Neural cell (in vitro differentiated cells): ENCODE measurements around the gene SVBP.

Experiments used
- EP300 ChIP-seq: fragments of 450-650 bp; conservative IDR thresholded peaks from 2 replicates; pipeline ENCODE4 v1.6.1; 2014; ENCODE audit warnings: antibody characterized with exemption, mild to moderate bottlenecking, moderate library complexity; ENCODE audit not compliant: poor library complexity, severe bottlenecking
- POLR2AphosphoS5 ChIP-seq: IDR thresholded peaks from 2 replicates; pipeline ENCODE4 v1.6.1; 2012
- RAD21 ChIP-seq: fragments of 450-650 bp; conservative IDR thresholded peaks from 2 replicates; pipeline ENCODE4 v1.6.1; 2014; ENCODE audit warnings: antibody characterized with exemption, mild to moderate bottlenecking, moderate library complexity

DNA sequence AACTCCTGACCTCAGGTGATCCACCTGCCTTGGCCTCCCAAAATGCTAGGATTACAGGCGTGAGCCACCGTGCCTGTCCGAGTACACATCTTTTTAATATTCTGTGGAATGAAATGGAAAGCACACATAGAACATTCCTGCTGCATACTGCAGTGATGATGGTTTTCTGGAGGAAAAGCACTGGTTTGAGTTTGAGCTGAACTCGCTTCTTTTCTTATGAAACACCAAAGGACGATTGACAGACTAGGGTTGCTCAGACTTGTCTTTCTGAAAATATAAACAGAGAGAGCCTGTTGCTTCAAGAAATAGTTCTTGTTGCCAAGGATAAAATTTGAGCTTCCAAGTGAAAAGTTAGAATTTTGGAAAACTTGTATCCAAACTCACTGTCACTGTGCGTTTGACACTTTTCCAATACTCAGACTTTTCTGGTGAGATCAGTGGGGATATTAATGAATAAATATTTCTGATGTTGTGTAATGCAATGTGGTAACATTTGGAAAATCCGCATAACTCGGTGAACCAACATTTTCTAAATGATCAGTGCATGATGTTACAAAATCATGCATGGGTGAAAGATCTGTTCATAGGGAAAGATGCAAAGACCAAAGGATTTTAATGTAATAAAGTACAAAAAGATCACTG is 15.2 kb downstream of the SVBP start:
- TF ChIP-seq RAD21 (no peak), POLR2AphosphoS5 (no peak), EP300 (no peak)
